H9 (cell line): ENCODE results near the gene KCND2. TPM values are rescaled to one million over a fixed set of nuclear protein-coding genes. Genes with fewer than 3 reads are reported as not detected.
"Not testable (repeated sequence)": the region's sequence is repeated elsewhere in the genome, so short reads cannot be mapped to it uniquely, and the experiment has no call there.

Experiments used
- DNase-seq: peaks from one replicate; pipeline ENCODE4 v3.0.0-alpha.2; 2017
- H2AFZ ChIP-seq: one replicate; pipeline ENCODE4 v1.6.1; 2013; ENCODE audit warnings: mild to moderate bottlenecking, low read length, control low read depth, moderate library complexity
- H2AK5ac ChIP-seq: 2 replicates; pipeline ENCODE4 v1.6.1; 2013; ENCODE audit warnings: low read length, control low read depth, mixed read lengths; ENCODE audit not compliant: insufficient read length
- H2BK120ac ChIP-seq: one replicate; pipeline ENCODE4 v1.6.1; 2013; ENCODE audit warnings: low read depth, mild to moderate bottlenecking, low read length, control low read depth, inconsistent platforms; ENCODE audit not compliant: poor library complexity, severe bottlenecking
- H2BK12ac ChIP-seq: 2 replicates; pipeline ENCODE4 v1.6.1; 2013; ENCODE audit warnings: low read length, control low read depth, mixed read lengths, low read depth; ENCODE audit not compliant: insufficient read length
- H2BK15ac ChIP-seq: 2 replicates; pipeline ENCODE4 v1.6.1; 2013; ENCODE audit warnings: low read depth, low read length, control low read depth
- H2BK20ac ChIP-seq: one replicate; pipeline ENCODE4 v1.6.1; 2013; ENCODE audit warnings: low read depth, mild to moderate bottlenecking, low read length, control low read depth, inconsistent platforms; ENCODE audit not compliant: poor library complexity, severe bottlenecking
- H2BK5ac ChIP-seq: 2 replicates; pipeline ENCODE4 v1.6.1; 2013; ENCODE audit warnings: low read length, control low read depth, mixed read lengths; ENCODE audit not compliant: insufficient read length
- H3K14ac ChIP-seq: 2 replicates; pipeline ENCODE4 v1.6.1; 2013; ENCODE audit warnings: low read length, control low read depth; ENCODE audit not compliant: insufficient read depth
- H3K18ac ChIP-seq: 2 replicates; pipeline ENCODE4 v1.6.1; 2013; ENCODE audit warnings: low read depth, mild to moderate bottlenecking, mixed read lengths, low read length, control low read depth; ENCODE audit not compliant: insufficient read length
- H3K23ac ChIP-seq: 2 replicates; pipeline ENCODE4 v1.6.1; 2013; ENCODE audit warnings: low read length, control low read depth, mixed read lengths, low read depth; ENCODE audit not compliant: insufficient read length
- H3K23me2 ChIP-seq: 2 replicates; pipeline ENCODE4 v1.6.1; 2013; ENCODE audit warnings: low read depth, mild to moderate bottlenecking, mixed read lengths, low read length, control low read depth; ENCODE audit not compliant: insufficient read length, poor library complexity, severe bottlenecking
- H3K27ac ChIP-seq: 2 replicates; pipeline ENCODE4 v1.5.1; 2013; ENCODE audit warnings: low read length, control low read depth, mixed read lengths, low read depth; ENCODE audit not compliant: insufficient read length
- H3K27me3 ChIP-seq: 2 replicates; pipeline ENCODE4 v1.6.1; 2013; ENCODE audit warnings: low read length, control low read depth, inconsistent platforms; ENCODE audit not compliant: insufficient read depth
- H3K4ac ChIP-seq: 2 replicates; pipeline ENCODE4 v1.6.1; 2013; ENCODE audit warnings: low read depth, mild to moderate bottlenecking, control low read depth, inconsistent platforms, low read length, moderate library complexity
- H3K4me1 ChIP-seq: 2 replicates; pipeline ENCODE4 v1.6.1; 2013; ENCODE audit warnings: low read length, control low read depth, inconsistent platforms; ENCODE audit not compliant: insufficient read depth
- H3K4me2 ChIP-seq: 2 replicates; pipeline ENCODE4 v1.6.1; 2013; ENCODE audit warnings: low read length, control low read depth, mixed read lengths; ENCODE audit not compliant: insufficient read length, insufficient read depth
- H3K56ac ChIP-seq: 2 replicates; pipeline ENCODE4 v1.6.1; 2013; ENCODE audit warnings: low read depth, mild to moderate bottlenecking, mixed read lengths, low read length, control low read depth; ENCODE audit not compliant: insufficient read length
- H3K79me1 ChIP-seq: 2 replicates; pipeline ENCODE4 v1.6.1; 2013; ENCODE audit warnings: low read depth, mild to moderate bottlenecking, moderate library complexity, low read length, control low read depth, inconsistent platforms; ENCODE audit not compliant: insufficient read depth, poor library complexity, severe bottlenecking
- H3K79me2 ChIP-seq: 2 replicates; pipeline ENCODE4 v1.6.1; 2013; ENCODE audit warnings: low read length, control low read depth, inconsistent platforms; ENCODE audit not compliant: insufficient read depth
- H3K9ac ChIP-seq: 2 replicates; pipeline ENCODE4 v1.6.1; 2013; ENCODE audit warnings: low read length, control low read depth, mixed read lengths; ENCODE audit not compliant: insufficient read length; ENCODE audit errors: extremely low read depth
- H3K9me3 ChIP-seq: one replicate; pipeline ENCODE4 v1.6.1; 2013; ENCODE audit warnings: low read depth, low read length, inconsistent platforms; ENCODE audit not compliant: control insufficient read depth
- H3T11ph ChIP-seq: one replicate; pipeline ENCODE4 v1.6.1; 2013; ENCODE audit warnings: mild to moderate bottlenecking, low read length, control low read depth, inconsistent platforms
- H4K20me1 ChIP-seq: one replicate; pipeline ENCODE4 v1.6.1; 2013; ENCODE audit not compliant: control insufficient read depth, insufficient read length, insufficient read depth
- H4K5ac ChIP-seq: 2 replicates; pipeline ENCODE4 v1.6.1; 2013; ENCODE audit warnings: low read depth, mild to moderate bottlenecking, mixed read lengths, low read length, control low read depth; ENCODE audit not compliant: insufficient read length
- H4K8ac ChIP-seq: replicated peaks from 2 replicates; pipeline ENCODE4 v1.6.1; 2013; ENCODE audit warnings: low read length, control low read depth, mixed read lengths, low read depth; ENCODE audit not compliant: insufficient read length
- H4K91ac ChIP-seq: 2 replicates; pipeline ENCODE4 v1.6.1; 2013; ENCODE audit warnings: low read depth, mild to moderate bottlenecking, moderate library complexity, mixed read lengths, low read length, control low read depth; ENCODE audit not compliant: insufficient read length
- H3K27ac Mint-ChIP-seq, 3 experiments: 2 replicates in 2 of 3; 3 replicates in 1 of 3; pipeline ENCODE4 v1.8.0; 2020 to 2021; ENCODE audit warnings: mixed read lengths in 3 of 3, mild to moderate bottlenecking in 1 of 3, moderate library complexity in 1 of 3
- H3K27me3 Mint-ChIP-seq: 2 replicates; pipeline ENCODE4 v1.8.0; 2021; ENCODE audit warnings: low read depth, mild to moderate bottlenecking, moderate library complexity, mixed read lengths
- H3K36me3 Mint-ChIP-seq, 3 experiments: 2 replicates in 2 of 3; 3 replicates in 1 of 3; pipeline ENCODE4 v1.8.0; 2020 to 2021; ENCODE audit warnings: low read depth in 3 of 3, mixed read lengths in 3 of 3; ENCODE audit not compliant: insufficient read depth in 1 of 3
- H3K4me1 Mint-ChIP-seq, 2 experiments: 2 replicates each; pipeline ENCODE4 v1.8.0; 2020; ENCODE audit warnings: mixed read lengths in 2 of 2
- H3K4me3 Mint-ChIP-seq, 2 experiments: 2 replicates in 1 of 2; 3 replicates in 1 of 2; pipeline ENCODE4 v1.8.0; 2020 to 2021; ENCODE audit warnings: mild to moderate bottlenecking in 2 of 2, mixed read lengths in 2 of 2, moderate library complexity in 1 of 2
- H3K9me3 Mint-ChIP-seq, 2 experiments: 2 replicates in 1 of 2; 3 replicates in 1 of 2; pipeline ENCODE4 v1.8.0; 2020; ENCODE audit warnings: mild to moderate bottlenecking in 2 of 2, mixed read lengths in 2 of 2, moderate library complexity in 1 of 2
- WGBS: extraction: QIAGEN DNeasy Blood & Tissue Kit; methylation state at CpG from one replicate; pipeline ENCODE4 v1.1.7; 2013; ENCODE audit warnings: missing lambda C conversion rate, low lambda C conversion rate, mixed read lengths; ENCODE audit not compliant: insufficient read length; ENCODE audit errors: extremely low coverage; 5-methylcytosine and 5-hydroxymethylcytosine counted together
- total RNA-seq: library from RNA; stranded (reverse); gene quantifications from 2 replicates; pipeline ENCODE4 v1.2.1, GENCODE V29; 2021

Gene KCND2
- total RNA-seq, 1 experiment from 2014 or later: 6.4 TPM

DNA sequence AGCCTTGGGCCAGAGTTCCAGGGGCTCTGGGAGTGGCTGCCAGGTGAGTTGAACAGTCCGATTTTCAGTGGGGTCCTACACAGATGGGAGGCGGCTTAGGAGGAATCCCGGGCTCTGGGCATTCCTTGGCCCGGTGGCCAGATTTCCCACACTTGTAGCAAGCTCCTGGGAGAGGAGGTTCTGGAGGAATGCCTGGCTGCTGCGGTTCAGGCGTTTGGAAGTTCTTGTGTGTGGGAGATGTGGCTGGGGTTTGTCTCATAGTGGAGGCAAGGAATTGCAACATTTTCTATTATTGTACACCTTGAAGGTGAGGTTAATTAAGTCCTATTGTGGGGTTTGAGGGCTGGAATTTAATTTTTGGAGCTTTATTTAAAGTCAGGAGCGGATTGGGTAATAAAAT is 507.5 kb downstream of the KCND2 start:
- H3K9me3 Mint-ChIP-seq, H3K4me3 Mint-ChIP-seq: not testable (repeated sequence)

More for the DNA sequence above, 507.5 kb downstream of the KCND2 start:
- H3K27me3 ChIP-seq, H2BK12ac ChIP-seq, H3K36me3 Mint-ChIP-seq, H2BK5ac ChIP-seq, H3K27ac Mint-ChIP-seq, H2BK120ac ChIP-seq, DNase-seq, H3K23me2 ChIP-seq, H3K27me3 Mint-ChIP-seq, H4K20me1 ChIP-seq, H3K27ac ChIP-seq, H3T11ph ChIP-seq, H3K4me2 ChIP-seq, H3K9ac ChIP-seq, H3K4me1 ChIP-seq, H3K56ac ChIP-seq, H3K79me1 ChIP-seq, H2BK15ac ChIP-seq, H4K91ac ChIP-seq, H2BK20ac ChIP-seq, H2AK5ac ChIP-seq, H4K5ac ChIP-seq, H2AFZ ChIP-seq, H3K18ac ChIP-seq, H3K79me2 ChIP-seq, H4K8ac ChIP-seq, H3K14ac ChIP-seq, H3K23ac ChIP-seq, H3K9me3 ChIP-seq, H3K4ac ChIP-seq: not testable (repeated sequence)
- no CpG with 5 or more reads among the region's 7 CpGs for WGBS
- peaks cover 12 to 15% of the 10 kb centered on the region in 2 experiments for H3K4me1 Mint-ChIP-seq
